ENCODE data around the gene ELMO1. TPM values are rescaled to one million over a fixed set of nuclear protein-coding genes. Genes with fewer than 3 reads are reported as not detected.

The ELMO1 gene
- polyA plus RNA-seq, 1 experiment: not detected

GRCh38 chr7:37440738-37441385, 7.8 kb downstream of the ELMO1 start:
- ChIA-PET POLR2A (no interaction called here), CTCF (no interaction called here)
- Histone ChIP-seq H3K36me3 (ENCODE audit: control insufficient read depth, insufficient read depth, low read length) (no peaks in the 10 kb centered on the region), H3K4me3 (ENCODE audit: low read depth, low read length) (no peak overlapping the region), H3K27me3 (ENCODE audit: control insufficient read depth, insufficient read depth, low read length) (no peaks in the 10 kb centered on the region)
- no peak for DNase-seq (ENCODE audit: low read depth)
- TF ChIP-seq CTCF (IDR thresholded peaks at IDR 0.05; ENCODE audit: insufficient read depth, low read depth, low read length): no peak

GRCh38 chr7:37439653-37440026, 9.0 kb downstream of the ELMO1 start:
- CTCF ChIA-PET: no interaction called here
- Histone ChIP-seq H3K36me3 (ENCODE audit: control insufficient read depth, insufficient read depth, low read length) (no peaks in the 10 kb centered on the region), H3K27me3 (ENCODE audit: control insufficient read depth, insufficient read depth, low read length) (no peaks in the 10 kb centered on the region), H3K4me3 (ENCODE audit: low read depth, low read length) (no peak overlapping the region)
- no peak for DNase-seq (ENCODE audit: low read depth)
- TF ChIP-seq CTCF (IDR thresholded peaks at IDR 0.05; ENCODE audit: insufficient read depth, low read depth, low read length): no peak
- POLR2A ChIA-PET: no interaction called here

- no peaks in the 10 kb centered on the region for H3K36me3 ChIP-seq (ENCODE audit: control insufficient read depth, insufficient read depth, low read length)
- H3K27me3 ChIP-seq (ENCODE audit: control insufficient read depth, insufficient read depth, low read length): no peaks in the 10 kb centered on the region
- TF ChIP-seq CTCF (IDR thresholded peaks at IDR 0.05; ENCODE audit: insufficient read depth, low read depth, low read length): no peak
- H3K4me3 ChIP-seq (ENCODE audit: low read depth, low read length): no peak overlapping the region
- CTCF ChIA-PET: no interaction called here
- no peak for DNase-seq (ENCODE audit: low read depth)
- POLR2A ChIA-PET: no interaction called here
Observed at GRCh38 chr7:37438906-37439652, 9.6 kb downstream of the ELMO1 start.

- POLR2A ChIA-PET: no interaction called here
Observed at GRCh38 chr7:37435156-37435855, 13.4 kb downstream of the ELMO1 start.

More at GRCh38 chr7:37435156-37435855, 13.4 kb downstream of the ELMO1 start:
- TF ChIP-seq CTCF (IDR thresholded peaks at IDR 0.05; ENCODE audit: insufficient read depth, low read depth, low read length): no peak
- CTCF ChIA-PET: no interaction called here
- H3K27me3 ChIP-seq (ENCODE audit: control insufficient read depth, insufficient read depth, low read length): no peaks in the 10 kb centered on the region; the same call in 1 of the 2 replicates
- no peak for DNase-seq (ENCODE audit: low read depth)
- no peak overlapping the region for H3K4me3 ChIP-seq (ENCODE audit: low read depth, low read length)
- H3K36me3 ChIP-seq (ENCODE audit: control insufficient read depth, insufficient read depth, low read length): no peaks in the 10 kb centered on the region

Data from BJ (cell line).